ENCODE results near the gene TMED4. TPM values are rescaled to one million over a fixed set of nuclear protein-coding genes. Genes with fewer than 3 reads are reported as not detected.

TMED4 gene
- total RNA-seq, result 71.4 TPM

DNA sequence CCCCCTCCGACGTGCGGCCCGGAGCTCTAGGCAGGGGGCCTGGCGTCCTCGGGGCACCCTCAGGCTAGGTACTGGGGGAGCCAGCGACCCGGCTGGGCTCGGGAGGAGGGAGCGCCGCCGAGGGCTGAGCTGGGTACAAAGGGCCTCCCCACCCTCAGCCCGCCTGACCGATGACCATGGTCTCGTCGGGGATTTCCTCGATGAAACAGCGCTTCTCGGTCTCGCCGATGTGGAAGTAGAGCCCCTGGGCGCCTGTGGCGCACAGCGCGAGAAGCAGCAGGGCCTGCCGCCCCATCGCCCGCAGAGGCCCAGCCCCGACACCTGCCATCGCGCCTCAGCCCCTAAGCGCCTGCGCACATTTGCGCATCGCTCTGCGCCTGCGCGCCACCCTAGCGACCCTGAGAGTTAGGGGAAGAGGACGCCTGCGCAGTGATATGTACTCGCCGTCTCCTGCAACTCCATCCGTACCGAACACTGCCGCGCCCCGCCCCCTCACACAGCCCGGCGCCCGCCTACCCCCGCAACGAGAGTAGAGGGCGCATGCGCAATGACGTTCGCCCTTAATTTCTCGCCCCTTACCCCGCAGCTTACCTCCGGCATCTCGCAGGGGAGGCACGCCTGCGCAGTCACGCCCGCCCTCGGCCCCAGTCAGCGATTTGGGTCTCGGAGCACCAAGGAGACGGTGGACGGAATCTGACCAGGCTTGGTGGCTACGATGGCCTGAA is at the start of gene TMED4:
TMED4 (minus strand) TSS at position 353 of the 725 bp plus-strand sequence; CDS start at position 328, 25 bp downstream.
- DNase-seq, result peak; percentile 99

DNA sequence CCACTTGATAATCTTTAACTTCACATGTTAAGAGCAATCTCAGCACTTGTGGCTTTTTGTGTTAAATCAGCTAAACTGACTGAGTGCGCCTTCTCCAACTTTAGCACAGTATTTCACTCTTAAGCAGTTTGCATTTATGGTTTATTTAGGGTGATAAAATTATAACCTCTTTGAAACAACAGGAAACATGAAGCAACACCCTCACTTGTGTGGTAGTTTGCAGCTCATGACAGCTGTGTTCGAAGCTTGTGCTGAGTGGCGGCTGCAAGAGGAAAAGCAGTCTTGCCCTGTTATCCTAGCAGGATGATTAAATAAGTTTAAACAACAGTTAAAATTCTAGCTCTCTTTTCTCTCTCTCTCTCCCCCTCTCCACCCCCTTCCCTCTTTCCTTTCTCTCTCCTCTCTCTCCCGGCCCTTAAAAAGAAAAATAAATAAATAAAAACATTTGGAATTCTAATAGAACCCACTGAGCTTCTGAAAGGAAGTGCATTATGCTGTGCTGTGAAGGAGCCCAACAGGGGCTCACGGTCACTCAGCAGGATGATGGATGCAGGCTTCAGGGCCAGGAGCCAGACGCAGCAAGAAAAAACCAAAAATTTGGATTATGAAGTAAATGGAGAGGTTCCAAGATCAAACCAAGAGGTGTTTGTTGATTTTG is 49.6 kb upstream of the TMED4 start:
- DNase-seq, result no peak

DNA sequence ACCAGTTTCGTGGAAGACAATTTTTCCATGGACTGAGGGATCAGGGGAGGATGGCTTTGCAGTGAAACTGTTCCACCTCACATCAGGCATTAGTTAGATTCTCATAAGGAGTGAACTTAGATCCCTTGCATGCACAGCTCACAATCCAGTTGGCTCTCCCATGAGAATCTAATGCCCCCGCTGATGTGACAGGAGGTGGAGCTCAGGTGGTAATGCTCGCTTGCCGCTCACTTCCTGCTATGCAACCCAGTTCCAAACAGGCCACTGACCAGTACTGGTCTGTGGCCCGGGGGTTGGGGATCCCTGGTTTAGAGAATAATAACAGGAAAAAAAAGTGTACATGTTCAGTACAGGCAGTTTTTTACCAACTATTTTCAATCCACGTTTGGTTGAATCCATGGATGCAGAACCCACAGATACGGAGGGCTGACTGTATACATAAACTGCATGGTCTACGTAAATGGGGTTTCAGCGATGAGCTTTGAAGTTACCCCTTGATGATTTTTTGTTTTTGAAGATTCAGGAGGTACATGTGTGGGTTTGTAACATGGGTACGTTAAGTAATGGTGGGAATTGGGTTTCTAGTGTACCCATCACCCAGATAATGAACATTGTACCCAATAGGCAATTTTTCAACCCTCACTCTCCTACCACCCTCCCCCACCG is 48.9 kb upstream of the TMED4 start:
- no peak for DNase-seq

DNA sequence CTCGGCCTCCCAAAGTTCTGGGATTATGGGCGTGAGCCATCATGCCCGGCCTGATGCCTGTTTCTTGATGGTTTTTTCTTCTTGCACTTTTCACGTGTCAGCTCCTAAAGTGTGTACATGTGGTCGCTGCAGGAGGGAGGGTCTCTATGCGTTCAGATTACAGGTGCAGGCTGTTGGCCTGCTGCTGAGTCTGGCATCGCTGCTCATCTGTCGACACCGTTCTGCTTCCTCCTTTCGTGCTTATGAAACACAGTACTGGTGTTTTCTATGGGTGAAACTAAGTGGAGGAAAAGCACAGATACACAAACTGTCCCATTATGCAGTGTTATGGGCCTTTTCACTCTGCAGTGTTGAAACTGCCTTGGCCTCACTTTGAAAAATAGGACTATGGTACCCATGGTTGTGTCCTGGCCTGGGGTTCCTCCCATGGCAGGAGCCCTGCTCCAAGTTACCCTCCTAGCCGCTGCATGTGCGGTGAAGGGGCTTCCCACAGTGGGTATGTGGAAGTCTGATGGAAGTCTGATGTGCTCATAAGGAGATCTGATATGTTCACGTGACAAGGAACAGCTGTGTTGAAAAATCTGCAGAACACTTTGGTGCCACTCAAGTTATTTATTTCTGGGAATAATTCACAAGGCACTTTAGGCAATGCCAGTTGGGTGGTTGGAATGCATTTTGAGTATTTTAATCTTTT is 47.9 kb upstream of the TMED4 start:
- no peak for DNase-seq

DNA sequence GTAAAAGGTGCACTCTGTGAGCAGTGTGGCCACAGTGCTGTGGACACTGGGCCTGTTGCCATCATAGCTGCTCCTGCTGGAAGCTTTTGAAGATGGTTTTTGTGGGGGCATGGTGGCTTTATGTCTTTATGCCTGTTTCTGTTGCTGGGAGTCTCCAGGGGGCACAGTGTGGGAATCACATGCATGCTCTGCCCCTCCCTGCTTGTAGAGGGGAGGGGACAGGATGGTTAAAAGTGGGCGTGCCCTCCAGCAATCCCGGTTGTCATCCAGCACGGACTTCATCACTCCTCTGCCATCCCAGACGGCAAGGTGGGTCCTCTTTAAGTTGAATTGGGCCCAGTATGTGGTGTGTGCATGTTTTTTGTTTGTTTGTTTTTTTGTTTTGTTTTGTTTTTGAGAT is 44.6 kb upstream of the TMED4 start:
- no peak for DNase-seq

DNA sequence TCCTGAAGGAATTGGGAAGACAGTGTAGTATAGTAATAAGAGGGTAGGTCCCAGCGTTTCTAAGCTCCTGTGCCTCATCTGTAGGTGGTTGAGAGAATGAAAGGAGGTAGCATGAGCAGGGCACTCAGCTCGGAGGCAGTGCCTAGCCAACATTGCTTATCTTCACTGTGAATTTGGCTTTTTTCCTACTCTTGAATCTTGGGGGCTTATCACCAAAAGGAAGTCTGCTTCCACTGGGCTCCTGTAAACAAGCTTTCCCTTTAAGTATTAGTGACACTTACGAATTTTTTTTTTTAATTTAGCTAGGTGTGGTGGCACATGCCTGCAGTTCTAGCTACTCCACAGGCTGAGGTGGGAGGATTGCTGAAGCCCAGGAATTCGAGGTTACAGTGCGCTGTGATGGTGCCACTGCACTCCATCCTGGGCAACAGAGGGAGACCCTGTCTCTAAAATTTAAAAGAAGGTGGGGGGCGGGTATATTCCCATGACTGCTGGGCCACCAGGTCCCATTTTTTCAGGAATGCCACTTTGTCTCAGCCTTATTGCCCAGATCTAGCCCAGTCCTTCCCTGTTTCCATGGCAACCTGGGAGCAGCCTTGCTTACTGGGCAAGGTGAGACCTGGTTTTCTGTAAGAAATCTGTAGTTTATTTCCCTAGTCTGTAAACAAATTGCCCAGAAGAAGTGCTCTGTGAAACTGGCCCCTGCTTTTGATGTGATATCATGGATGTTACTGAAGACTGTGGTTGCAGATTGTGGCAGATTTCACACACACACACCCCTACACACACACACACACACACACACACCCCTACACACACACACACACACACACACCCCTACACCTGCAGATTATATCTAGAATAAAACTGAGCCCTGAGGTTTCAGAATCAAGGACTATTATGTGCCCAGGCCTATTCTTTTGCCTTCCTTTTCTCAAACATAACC is 43.8 kb upstream of the TMED4 start:
- no peak for DNase-seq

DNA sequence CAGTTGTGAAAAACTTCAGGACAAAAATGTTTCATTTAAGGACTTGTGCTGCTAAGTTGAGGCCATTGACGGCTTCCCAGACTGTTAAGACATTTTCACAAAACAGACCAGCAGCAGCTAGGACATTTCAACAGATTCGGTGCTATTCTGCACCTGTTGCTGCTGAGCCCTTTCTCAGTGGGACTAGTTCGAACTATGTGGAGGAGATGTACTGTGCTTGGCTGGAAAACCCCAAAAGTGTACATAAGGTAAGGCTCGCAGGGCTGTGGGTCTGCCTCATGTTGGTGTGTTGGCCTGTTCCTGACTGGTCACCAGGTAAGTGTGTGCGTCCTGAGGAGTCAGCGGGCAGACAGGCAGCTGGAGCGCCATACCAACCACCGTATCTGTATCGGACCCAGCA is 42.3 kb upstream of the TMED4 start:
- no peak for DNase-seq

DNA sequence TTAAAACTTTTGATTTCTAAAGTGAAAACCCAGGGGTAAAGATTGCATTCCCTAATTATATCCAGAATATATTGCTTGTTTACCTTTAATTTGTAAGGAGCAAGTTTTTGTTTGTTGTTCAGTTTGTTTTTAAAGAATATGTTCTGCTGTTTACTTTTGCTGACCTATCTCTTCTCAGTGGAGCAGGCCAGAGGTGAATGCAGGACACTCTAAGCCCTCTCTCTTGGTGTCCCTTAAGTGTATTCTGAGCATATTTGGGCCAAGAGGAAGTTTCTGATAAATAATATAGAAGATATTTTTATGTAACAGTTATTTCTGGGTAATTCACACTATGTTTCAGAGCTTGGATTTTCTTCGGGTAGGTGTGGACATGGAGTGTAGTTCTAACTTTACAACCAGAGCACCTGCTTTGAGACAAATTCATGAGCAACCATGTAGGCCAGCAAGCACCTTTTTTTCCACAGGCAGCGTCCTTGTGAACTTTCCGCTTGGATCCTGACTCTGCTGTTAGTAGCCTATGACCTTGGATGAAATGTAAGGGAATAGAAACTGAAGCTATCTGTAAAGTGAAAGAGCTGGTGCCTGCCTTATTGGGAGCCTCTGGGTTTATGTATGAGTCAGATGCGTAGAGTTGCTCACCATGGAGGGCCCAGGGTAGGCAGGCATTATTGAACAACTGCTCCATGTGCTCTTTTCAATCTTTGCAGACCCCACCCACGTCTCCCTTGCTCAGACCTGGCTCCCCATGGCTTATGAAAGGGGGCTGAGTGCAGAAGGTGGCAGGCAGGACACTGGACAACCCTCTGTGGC is 40.5 kb upstream of the TMED4 start:
- no peak for DNase-seq

DNA sequence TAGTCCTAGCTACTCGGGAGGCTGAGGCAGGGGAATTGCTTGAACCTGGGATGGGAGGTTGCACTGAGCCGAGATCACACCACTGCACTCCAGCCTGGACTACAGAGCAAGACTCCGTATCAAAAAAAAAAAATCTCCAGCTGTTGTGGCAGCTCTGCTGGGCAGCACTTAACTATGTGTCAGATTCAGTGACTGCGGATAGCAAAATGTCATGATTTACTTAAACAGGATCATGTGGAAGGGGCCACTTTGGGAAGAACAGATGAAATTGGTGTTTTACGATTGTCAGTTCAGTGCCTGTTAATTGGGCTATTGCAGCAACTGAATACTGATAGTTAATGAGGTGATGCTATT is 39.7 kb upstream of the TMED4 start:
- DNase-seq, result no peak

DNA sequence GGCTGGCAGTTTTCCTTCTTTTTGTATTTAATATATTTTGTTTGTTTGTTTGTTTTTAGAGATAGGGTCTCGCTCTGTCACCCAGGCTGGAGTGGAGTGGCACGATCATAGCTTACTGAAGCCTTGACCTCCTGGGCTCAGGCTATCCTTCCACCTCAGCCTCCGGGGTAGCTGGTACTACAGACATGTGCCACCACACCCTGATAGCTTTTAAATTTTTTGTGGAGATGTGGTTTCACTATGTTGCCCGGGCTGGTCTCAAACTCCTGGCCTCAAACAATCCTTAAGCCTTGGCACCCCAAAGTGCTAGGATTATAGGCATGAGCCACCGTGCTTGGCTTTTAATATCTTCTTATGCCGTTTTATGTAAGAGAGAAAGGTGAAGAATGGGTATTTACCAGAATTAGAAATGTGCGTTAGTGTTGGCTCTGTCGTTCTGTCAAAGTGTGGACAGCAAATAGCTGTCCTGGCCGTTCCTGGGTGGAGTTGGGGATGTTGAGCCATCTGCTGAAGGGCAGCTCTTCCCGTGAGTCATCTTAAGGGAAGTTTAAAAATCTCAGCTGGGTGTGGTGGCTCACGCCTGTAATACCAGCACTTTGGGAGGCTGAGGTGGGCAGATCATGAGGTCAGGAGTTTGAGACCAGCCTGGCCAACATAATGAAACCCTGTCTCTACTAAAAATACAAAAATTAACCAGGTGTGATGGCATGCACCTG is 39.2 kb upstream of the TMED4 start:
- DNase-seq, result no peak

DNA sequence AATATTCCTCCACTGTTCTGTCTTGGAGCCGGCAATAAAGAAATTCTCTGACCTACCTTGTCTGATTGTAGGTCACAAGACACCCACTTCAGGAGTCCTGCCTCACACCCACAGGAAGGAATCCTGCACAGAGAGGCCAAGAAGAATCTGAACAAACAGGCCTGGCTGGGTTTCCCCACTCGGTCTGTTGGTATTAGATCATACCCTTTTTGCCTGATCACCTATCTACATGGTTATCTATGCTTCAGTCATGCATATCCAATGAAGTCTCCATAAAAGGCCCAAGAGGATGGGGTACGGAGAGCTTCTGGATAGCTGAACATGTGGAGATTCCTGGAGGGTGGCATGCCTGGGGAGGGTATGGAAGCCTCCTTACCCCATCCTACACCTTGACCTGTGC is 36.7 kb upstream of the TMED4 start:
- no peak for DNase-seq

DNA sequence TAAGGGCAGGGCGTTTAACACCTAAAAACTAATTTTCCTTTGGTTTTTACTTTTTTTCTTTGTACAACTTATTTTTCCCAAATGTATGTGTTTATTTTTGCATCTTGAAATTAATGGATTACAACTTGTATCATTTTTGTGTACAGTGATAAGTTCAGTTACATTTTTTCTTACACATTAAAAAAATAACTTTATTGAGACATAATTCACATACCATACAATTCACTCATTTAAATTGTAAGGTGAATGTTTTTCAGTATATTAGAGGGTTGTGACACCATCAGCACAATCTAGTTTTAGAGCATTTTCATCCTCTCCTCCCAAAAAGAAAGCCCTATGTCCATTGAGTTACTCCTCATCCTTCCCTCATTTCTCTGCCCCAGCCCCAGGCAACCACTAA is 36.0 kb upstream of the TMED4 start:
- no peak for DNase-seq

DNA sequence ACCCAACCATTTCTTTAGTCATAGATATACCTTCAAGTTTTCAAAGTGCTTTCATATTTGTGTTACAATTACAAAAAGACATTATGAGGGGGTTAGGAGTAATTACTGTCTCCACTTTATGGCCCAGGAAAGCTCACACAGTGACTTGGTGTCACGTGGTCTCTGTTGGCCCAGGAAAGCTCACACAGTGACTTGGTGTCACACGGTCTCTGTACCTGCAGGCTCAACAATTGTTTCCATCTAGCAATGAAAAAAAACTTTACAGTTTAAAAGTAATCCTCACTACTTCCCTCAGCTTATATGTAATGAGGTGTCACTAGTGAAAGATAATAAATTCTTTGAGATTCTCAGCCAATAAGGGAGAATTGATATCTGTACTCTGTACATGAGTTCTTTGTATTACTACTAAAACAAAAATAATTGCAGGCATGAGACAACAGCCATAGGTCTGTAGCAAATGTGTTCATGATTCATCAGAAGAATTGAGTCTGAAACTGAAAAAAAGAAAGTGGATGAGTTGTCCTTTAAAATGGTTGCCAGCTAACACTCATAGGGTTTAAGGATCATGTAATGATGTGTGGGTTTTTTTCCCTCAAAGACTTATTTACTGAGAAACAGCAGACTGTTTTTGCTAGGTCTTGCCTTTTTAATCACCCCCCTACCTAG is 35.3 kb upstream of the TMED4 start:
- no peak for DNase-seq

DNA sequence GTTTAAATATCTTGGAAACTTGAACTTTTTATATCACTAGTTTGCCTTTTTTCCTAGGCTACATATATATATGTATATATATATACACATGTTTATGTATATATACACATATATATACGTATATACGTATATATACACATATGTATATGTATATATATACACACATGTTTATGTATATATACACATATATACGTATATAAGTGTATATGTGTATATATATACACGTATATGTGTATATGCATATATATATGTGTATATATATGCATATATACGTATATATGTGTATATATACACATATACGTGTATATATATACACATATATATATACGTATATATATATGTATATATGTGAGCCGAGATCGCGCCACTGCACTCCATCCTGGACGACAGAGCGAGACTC is 34.5 kb upstream of the TMED4 start:
- no peak for DNase-seq

DNA sequence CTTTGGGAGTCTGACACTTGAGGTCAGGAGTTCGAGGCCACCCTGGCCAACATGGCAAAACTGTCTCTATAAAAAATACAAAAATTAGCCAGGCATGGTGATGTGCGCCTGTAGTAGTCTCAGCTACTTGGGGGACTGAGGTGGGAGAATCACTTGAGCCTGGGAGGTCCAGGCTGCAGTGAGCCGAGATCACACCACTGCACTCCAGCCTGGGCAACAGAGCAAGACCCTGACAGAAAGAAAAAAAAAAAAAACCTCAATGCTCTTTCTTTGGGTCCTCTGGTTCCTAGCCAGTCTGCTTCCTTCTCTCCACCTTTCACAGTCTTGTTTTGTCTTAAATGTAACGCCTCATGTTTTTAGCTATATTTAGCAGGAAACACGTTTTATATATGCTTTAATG is 33.8 kb upstream of the TMED4 start:
- no peak for DNase-seq

DNA sequence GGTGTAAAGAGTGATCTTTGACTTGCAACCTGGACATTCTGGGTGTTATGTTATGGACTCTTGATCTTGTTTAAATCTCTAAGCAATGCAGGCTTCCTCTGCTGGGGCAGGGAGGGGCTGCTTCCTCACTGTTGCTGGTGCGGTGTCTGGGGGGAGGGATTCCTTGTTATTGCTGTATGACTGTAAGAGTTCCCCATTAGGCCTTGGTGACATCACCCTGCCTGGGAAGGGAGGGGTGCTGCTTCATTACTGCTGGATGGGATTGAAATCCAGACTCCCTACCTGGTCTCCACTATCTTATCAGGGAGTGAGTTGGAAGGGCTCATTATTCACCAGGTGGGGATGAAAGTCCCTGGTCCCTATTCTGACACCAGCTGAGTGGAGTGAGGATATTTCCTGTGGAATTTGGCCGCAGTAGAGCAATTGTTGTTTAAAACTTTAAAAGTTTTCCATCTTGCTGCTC is 33.1 kb upstream of the TMED4 start:
- no peak for DNase-seq

DNA sequence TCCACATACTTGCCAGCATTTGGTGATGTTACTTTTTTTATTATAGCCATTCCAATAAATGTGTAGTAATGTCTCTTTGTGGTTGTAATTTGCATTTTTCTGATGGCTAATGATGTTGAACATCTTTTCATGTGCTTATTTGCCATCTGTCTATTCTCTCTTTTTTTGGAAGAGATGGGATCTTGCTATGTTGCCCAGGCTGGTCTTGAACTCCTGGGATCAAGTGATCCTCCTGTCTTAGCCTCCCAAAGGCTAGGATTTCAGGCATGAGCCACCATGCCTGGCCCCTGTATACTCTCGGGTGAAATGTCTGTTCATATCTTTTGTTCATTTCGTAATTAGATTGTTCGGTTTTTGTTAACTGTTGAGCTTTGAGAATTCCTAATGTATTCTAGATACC is 27.8 kb upstream of the TMED4 start:
- DNase-seq, result no peak

DNA sequence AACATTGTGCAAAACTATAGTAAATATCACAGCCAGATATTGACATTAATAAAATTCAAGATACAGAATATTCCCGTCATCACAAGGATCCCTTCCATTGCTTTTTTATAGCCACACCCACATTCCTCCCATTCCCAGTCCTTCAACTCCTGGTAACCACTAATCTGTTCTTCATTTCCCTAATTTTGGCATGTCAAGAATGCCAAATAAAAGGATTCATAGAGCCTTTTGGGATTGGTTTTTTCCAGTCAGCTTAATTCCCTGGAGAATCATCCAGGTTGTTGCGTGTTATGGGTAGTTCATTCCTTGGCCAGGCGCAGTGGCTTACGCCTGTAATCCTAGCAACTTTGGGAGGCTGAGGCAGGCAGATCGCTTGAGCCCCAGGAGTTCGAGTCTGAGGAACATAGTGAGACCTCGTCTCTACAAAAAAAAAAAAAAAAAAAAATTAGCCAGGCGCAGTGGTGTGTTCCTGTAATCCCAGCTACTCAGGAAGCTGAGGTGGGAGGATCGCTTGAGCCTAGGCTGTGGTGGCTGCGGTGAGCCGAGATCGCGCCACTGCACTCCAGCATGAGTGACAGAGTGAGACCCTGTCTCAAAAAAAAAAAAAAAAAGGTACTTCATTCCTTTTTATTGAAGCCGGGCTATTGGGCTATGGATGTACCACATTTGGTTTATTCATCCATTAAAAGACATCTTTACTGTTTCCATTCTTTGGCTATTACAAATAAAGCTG is 27.1 kb upstream of the TMED4 start:
- no peak for DNase-seq
